A549 (cell line): ENCODE data around the gene YIPF1.

Experiments used
- CEBPB ChIP-seq, 2 experiments: fragments of >200 bp in 1 of 2; sonication (Bioruptor Twin) in 1 of 2; formaldehyde crosslinking in 1 of 2; IDR thresholded peaks; 2 replicates each; pipeline ENCODE4 v1.6.1; 2012 to 2016
- TP53 ChIP-seq: fragments of 250-450 bp; sonication (Bioruptor Pico); IDR thresholded peaks from 2 replicates; pipeline ENCODE4 v1.5.0; 2021; ENCODE audit warnings: mild to moderate bottlenecking, moderate library complexity
- TF ChIP-seq, protein P1 (sequence below): fragments of >200 bp; sonication (Bioruptor Twin); formaldehyde crosslinking; IDR thresholded peaks from 3 replicates; pipeline ENCODE4 v1.5.1; 2016
- TF ChIP-seq, protein P2 (sequence below): fragments of 150-350 bp; IDR thresholded peaks from 2 replicates; pipeline ENCODE4 v1.6.1; 2014; ENCODE audit warnings: low read depth, mild to moderate bottlenecking, low read length
- TF ChIP-seq, protein P3 (sequence below): fragments of 250-450 bp; sonication (Bioruptor Pico); IDR thresholded peaks from 2 replicates; pipeline ENCODE4 v1.5.0; 2021; ENCODE audit warnings: mild to moderate bottlenecking, moderate library complexity, borderline replicate concordance

DNA sequence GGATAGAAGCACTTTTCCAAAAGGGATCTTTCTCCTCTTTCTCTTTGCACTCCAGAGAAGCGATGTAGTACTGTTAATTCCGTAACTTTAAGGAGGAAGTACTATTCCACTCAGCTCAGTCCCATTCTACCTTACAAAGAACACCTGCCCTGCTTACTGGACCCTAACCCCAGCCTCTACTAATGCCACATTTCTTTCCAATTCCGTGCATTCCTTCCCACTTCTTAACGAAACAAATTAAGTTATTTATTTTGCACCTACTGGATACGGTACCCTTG is 52.0 kb downstream of the YIPF1 start:
- TF ChIP-seq, protein P1, sequence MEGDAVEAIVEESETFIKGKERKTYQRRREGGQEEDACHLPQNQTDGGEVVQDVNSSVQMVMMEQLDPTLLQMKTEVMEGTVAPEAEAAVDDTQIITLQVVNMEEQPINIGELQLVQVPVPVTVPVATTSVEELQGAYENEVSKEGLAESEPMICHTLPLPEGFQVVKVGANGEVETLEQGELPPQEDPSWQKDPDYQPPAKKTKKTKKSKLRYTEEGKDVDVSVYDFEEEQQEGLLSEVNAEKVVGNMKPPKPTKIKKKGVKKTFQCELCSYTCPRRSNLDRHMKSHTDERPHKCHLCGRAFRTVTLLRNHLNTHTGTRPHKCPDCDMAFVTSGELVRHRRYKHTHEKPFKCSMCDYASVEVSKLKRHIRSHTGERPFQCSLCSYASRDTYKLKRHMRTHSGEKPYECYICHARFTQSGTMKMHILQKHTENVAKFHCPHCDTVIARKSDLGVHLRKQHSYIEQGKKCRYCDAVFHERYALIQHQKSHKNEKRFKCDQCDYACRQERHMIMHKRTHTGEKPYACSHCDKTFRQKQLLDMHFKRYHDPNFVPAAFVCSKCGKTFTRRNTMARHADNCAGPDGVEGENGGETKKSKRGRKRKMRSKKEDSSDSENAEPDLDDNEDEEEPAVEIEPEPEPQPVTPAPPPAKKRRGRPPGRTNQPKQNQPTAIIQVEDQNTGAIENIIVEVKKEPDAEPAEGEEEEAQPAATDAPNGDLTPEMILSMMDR, result no peak
- TF ChIP-seq, protein P2, sequence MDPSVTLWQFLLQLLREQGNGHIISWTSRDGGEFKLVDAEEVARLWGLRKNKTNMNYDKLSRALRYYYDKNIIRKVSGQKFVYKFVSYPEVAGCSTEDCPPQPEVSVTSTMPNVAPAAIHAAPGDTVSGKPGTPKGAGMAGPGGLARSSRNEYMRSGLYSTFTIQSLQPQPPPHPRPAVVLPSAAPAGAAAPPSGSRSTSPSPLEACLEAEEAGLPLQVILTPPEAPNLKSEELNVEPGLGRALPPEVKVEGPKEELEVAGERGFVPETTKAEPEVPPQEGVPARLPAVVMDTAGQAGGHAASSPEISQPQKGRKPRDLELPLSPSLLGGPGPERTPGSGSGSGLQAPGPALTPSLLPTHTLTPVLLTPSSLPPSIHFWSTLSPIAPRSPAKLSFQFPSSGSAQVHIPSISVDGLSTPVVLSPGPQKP, result no peak
- TF ChIP-seq CEBPB (IDR thresholded peaks at IDR 0.05) (no peak), TP53 (no peak)
- TF ChIP-seq, protein P3, sequence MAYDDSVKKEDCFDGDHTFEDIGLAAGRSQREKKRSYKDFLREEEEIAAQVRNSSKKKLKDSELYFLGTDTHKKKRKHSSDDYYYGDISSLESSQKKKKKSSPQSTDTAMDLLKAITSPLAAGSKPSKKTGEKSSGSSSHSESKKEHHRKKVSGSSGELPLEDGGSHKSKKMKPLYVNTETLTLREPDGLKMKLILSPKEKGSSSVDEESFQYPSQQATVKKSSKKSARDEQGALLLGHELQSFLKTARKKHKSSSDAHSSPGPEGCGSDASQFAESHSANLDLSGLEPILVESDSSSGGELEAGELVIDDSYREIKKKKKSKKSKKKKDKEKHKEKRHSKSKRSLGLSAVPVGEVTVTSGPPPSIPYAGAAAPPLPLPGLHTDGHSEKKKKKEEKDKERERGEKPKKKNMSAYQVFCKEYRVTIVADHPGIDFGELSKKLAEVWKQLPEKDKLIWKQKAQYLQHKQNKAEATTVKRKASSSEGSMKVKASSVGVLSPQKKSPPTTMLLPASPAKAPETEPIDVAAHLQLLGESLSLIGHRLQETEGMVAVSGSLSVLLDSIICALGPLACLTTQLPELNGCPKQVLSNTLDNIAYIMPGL (CRISPR knock-in tag), result no peak
